ENCODE data around the gene PPP1CB.
"Not testable (repeated sequence)": the region's sequence is repeated elsewhere in the genome, so short reads cannot be mapped to it uniquely, and the experiment has no call there.

PPP1CB gene

DNA sequence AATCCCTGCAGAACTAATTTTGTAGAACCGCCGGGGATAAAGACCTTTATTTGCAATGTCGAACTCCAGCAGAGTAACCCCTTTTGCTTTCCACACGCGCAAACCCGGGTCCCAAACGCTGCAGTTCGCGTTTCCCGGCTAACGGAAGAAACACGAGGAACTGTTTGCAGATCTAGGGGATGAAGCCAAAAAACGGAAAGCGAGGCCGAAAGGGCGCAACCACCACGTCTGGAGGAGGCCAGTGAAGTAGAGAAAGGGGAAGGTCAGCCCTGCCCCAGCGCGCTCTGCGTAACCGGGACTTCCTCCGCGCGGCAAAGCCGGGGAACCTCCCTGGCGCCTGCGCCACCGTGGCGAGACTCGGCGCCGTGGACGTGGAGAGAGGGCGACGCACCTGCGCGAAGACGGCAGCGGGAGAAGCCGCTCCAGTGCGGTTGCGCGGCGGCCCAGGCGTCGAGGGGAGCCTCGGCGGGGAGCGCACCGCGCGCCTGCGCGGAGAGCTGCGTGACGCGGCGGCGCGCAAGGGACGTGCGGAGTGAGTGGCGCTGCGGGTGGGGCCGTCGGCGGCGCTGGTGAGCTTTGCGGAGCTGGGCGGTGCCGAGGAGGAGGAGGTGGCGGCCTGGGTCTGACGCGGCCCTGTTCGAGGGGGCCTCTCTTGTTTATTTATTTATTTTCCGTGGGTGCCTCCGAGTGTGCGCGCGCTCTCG lies at the start of gene PPP1CB:
Gene PPP1CB, plus strand, starts transcription at position 579 of the 704 bp plus-strand sequence. CDS start 295 bp downstream, outside the sequence.
- peak; percentile 96 to 98 (median 98) for DNase-seq

DNA sequence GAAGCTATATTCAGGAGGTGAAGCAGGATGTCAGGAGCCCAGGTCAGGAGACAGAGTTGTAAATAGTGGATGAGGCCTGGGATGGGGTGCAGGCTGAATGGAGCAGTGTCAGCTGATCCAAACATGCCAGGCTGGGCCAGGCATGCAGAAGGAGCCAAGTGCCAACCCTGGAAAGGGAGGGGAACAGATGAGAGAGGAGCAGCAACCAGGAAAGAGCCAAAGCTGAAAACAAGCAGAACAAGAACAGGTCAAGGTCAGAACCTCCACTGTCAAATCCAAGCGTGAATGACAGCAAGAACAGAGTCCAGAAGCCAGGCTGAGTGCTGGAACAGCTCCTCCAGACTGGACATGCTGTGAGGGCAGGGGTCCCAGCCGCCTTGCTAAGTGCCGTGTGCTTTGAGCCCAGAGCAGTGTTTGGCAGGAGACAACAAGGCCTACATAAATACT lies 49.2 kb upstream of the PPP1CB start:
- DNase-seq = no peak

DNA sequence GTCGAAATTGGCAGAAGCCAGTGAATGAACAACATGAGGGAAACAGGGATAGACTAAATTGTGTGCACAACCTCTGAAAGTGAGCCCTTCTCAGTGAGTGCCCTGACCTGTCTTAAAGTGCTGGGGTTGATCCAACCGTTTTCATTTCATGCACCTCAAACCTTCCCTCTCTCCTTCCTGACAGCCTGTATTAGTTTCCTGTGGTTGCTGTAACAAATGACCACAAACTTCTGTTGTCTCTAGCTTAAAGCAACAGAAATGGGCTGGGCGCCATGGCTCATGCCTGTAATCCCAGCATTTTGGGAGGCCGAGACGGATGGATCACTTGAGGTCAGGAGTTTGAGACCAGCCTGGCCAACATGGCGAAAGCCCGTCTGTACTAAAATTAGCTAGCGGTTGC lies 48.8 kb upstream of the PPP1CB start:
- no peak for DNase-seq

DNA sequence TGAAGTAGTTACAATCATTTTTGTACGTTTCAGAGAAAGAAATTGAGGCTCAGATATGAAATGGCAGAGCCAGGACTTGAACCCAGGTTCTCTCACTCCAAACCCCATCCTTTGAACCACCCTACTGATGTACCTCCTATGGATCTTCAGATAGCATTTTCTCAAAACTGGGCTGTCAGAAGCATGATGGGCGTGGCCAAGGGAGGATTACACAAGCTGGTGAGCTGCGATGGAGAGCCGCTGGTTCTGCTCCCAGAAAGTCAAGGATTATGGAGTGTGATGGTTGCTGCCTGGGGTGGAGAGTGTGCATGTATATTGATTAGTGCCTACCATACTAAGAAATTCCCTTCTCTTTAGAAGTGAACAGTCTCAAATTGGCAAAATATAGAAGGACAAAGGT lies 47.0 kb upstream of the PPP1CB start:
- no peak for DNase-seq

GRCh38 chr2:28705751-28706440 lies 45.7 kb upstream of the PPP1CB start:
- no peak for DNase-seq

GRCh38 chr2:28707592-28707991 lies 44.0 kb upstream of the PPP1CB start:
- no peak for DNase-seq

DNA sequence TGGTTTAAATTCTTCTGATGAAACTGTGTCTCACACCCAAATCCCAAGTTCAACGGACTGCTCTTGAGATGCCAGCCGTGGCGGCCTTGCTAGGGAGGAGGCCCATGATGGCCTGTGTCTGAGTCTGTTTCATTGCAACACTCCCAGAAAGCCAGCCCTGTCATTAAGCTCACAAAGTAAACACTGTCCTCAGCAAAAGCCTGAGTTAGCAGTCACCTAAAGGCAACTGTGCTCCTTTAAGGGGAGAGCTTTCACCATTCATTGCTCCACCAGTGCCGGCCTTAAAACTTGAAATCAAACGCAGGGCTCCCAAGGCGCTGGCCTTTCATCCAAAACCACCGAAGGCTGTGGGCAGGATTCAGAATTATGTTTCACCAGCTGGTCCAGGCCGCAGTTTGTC lies 42.5 kb upstream of the PPP1CB start:
- DNase-seq = no peak

GRCh38 chr2:28710545-28710944 lies 41.1 kb upstream of the PPP1CB start:
- no peak for DNase-seq

DNA sequence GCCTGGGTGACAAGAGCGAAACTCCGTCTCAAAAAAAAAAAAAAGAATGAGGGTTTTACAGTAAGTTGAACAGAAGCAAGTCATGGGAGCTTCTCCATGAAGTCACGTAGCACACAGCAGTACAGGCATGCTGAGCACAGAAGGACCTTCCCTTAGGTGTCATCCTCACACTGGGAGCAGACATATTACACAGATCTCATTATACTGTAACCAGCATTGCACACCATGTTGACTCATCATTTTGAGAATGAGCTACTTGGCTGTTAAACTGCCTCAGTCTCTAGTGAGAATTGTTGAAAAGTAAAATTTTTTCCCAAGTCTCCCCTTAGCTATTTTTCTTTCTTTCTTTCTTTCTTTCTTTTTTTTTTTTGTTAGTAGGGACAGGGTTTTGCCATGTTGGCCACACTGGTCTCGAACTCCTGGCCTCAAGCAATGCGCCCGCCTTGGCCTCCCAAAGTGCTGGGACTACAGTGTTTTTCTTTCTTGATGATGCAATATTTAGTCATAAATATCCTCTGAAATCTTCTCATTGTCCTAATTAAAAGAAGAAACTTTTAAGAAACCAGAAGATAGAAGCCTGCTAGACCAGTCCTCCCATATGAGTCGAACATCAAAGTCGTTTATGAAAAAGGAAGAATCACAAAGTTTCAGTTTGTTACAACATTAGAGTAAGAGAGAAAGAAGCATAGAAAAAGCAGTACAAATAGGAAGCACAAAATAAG lies 37.9 kb upstream of the PPP1CB start:
- peak; percentile 57 to 83 (median 74) for DNase-seq

DNA sequence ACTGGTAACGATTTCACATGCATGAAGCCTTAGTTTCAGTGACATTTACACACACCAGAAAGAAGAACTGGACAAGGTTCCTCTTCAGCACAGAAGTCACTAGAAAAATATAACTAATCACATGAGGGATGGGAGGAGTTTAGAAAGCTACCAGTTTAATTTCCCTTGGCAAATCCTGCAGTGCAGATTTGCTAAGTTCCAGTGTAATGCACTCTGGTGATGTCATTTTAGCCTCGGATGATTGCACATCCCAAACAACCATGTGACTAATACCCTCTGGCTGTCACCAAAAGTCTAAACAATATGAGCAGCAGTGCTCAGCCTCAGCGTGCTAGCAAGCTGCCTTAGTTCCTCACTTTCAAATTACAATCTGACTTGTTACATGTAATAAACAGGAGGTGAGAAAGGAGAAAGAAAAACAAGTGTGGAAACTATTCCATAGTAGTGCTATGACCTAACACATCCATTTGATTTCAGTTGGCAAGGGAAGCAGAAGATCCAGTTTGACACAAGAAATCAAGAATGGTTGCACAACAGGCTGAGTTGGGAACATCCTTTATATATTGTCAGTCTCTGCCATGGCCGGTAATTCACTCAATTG lies 35.3 kb upstream of the PPP1CB start:
- peak; percentile 90 to 99 (median 98) for DNase-seq

GRCh38 chr2:28717339-28717758 lies 34.3 kb upstream of the PPP1CB start:
- DNase-seq = peak; percentile 93 to 99 (median 97)

GRCh38 chr2:28720345-28720744 lies 31.3 kb upstream of the PPP1CB start:
- no peak for DNase-seq

GRCh38 chr2:28721601-28722191 lies 29.9 kb upstream of the PPP1CB start:
- DNase-seq = no peak

DNA sequence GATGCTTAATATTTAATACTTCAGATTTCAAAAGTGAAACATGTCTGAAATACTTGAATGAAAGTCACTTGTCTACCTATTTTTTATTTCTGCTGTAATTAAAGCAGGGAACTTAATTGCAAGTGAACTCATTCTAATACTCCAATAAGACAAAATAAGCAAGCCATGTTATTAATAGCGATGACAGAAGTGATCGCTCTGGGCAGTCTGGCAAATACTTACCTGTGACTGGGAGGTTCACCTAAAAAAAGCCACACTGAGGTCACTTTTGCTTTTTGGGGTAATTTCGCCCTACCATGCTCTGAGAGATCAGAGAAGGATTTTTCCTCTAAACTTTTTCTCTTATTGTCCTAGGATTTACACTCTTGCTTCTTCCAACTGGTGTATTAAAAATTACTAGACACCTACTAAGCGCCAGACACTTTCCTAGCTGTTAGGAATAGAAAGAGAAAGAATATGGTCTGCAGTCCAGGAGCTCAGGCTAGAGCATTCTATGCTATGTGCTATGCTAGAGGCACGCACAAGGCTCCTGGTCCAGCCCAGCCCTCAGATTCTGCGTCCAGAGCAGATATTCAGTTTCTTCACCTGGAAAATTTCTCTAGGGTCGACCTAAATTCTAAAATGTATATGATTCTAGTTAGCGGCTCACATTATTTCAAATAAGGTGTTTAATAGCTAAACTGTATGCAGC lies 26.5 kb upstream of the PPP1CB start:
- DNase-seq = no peak

DNA sequence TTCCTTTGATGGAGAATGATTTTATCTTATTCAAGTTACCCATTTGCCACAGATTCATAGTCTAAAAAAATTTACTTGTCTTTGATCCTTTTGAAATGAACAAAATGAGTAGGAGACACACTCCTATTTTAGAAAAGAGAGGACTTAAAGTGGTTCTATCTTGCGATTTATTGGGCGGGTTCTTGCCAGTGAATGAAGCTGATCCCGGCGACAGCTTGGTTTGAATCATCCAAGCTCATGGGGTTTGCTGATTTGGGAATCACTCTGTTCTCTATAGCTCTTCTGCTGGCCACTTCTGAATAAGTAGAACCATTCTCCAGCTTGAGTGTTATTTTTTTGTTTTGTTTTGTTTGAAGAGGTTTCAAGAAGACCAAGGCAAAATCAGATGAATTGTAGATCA lies 25.5 kb upstream of the PPP1CB start:
- DNase-seq = no peak

GRCh38 chr2:28729698-28730097 lies 21.9 kb upstream of the PPP1CB start:
- DNase-seq = no peak

DNA sequence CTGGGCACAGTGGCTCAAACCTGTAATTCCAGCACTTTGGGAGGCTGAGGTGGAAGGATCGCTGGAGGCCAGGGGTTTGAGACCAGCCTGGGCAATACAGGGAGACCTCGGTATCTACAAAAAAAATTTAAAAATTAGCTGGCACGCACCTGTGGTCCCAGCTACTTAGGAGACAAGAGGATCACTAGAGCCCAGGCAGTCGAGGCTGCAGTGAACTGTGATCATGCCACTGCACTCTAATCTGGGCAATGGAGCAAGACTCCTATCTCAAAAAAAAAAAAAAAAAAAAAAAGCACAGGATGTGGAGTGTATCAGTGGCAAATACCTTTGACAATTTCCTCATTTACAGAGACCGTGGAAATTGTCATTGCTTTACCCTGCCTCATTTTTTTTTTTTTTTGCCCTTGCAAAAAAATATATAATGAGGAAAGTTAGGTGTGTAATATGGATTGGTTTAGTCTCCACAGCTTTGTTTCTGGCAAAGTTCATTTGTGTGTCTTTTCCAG lies 20.9 kb upstream of the PPP1CB start:
- no peak for DNase-seq

- DNase-seq = no peak
Observed at GRCh38 chr2:28735511-28735910, 16.1 kb upstream of the PPP1CB start.

- DNase-seq = no peak
Observed at GRCh38 chr2:28736034-28736433, 15.6 kb upstream of the PPP1CB start.

GRCh38 chr2:28737655-28738054 lies 14.0 kb upstream of the PPP1CB start:
- no peak for DNase-seq

DNA sequence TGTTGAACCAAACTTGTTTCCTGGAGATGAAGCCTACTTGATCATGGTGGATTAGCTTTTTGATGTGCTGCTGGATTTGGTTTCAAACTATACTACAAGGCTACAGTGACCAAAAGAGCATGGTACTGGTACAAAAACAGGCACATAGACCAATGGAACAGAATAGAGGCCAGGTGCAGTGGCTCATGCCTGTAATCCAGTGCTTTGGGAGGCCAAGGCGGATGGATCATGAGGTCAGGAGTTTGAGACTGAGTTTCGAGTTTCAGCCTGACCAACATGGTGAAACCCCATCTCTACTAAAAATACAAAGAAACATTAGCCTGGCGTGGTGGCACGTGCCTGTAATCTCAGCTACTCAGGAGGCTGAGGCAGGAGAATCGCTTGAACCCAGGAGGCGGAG lies 9.0 kb upstream of the PPP1CB start:
- not testable (repeated sequence) for DNase-seq

DNA sequence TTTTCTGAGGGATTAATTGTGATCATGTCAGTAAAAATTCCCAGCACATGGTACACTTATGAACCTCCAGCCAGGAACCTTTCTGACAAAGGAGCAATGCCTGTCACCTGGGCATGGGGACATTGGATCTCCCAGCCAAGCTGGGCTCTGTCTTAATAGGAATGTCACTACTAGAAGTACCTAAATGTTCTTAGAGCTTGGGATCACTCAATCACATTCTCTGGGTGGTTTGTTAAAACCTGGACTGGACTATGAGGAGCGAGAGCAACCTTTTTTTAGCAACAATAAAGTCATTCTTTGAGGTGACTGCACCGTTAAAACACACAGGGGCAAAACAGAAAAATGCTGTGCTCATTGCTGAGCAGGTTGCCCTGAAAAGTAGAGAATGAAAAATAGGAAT lies 6.4 kb upstream of the PPP1CB start:
- DNase-seq = peak in 2 of 3 donors; percentile 34 to 40

All from suppressor macrophage treated with lipopolysaccharide for 1 hour (primary cell).